IPS-NIHi7 (cell line): ENCODE results near the gene TGIF2.

ENCODE experiments used
- DNase-seq: peaks from one replicate; pipeline ENCODE4 v3.0.0; 2012; ENCODE audit warnings: mixed read lengths; ENCODE audit errors: extremely low spot score

TGIF2 gene

GRCh38 chr20:36573103-36573797 is at the start of gene TGIF2:
Gene TGIF2 (plus strand): TSS chr20:36573597. CDS start chr20:36578775, 5,178 bp downstream.
- peak; percentile 95 for DNase-seq

GRCh38 chr20:36525620-36526365 is 47.6 kb upstream of the TGIF2 start:
- no peak for DNase-seq

- DNase-seq, result no peak
Observed at GRCh38 chr20:36526521-36527011, 46.8 kb upstream of the TGIF2 start.

- DNase-seq, result no peak
Observed at GRCh38 chr20:36527331-36528125, 45.9 kb upstream of the TGIF2 start.

- DNase-seq, result no peak
Observed at GRCh38 chr20:36528176-36528874, 45.1 kb upstream of the TGIF2 start.

GRCh38 chr20:36528875-36529417 is 44.5 kb upstream of the TGIF2 start:
- DNase-seq, result no peak

- no peak for DNase-seq
Observed at GRCh38 chr20:36532388-36532787, 41.0 kb upstream of the TGIF2 start.

GRCh38 chr20:36532822-36533221 is 40.6 kb upstream of the TGIF2 start:
- DNase-seq, result no peak

GRCh38 chr20:36538026-36538722 is 35.2 kb upstream of the TGIF2 start:
- DNase-seq, result no peak

GRCh38 chr20:36540551-36541211 is 32.7 kb upstream of the TGIF2 start:
- no peak for DNase-seq

GRCh38 chr20:36541227-36541767 is 32.1 kb upstream of the TGIF2 start, which contains the start of gene MYL9:
Gene MYL9 (plus strand): TSS chr20:36541519. CDS start chr20:36544885, 3,366 bp downstream.
- DNase-seq, result peak; percentile 83

GRCh38 chr20:36541768-36542488 is 31.5 kb upstream of the TGIF2 start:
- peak; percentile 73 for DNase-seq

- no peak for DNase-seq
Observed at GRCh38 chr20:36542516-36543183, 30.7 kb upstream of the TGIF2 start.

GRCh38 chr20:36543184-36544133 is 29.9 kb upstream of the TGIF2 start:
- DNase-seq, result no peak

GRCh38 chr20:36544134-36545018 is 29.0 kb upstream of the TGIF2 start:
- DNase-seq, result no peak

GRCh38 chr20:36546111-36546736 is 27.2 kb upstream of the TGIF2 start:
- DNase-seq, result no peak
